Breast epithelium (tissue), 4 donors: ENCODE measurements around the gene FAS. TPM values are rescaled to one million over a fixed set of nuclear protein-coding genes. Genes with fewer than 3 reads are reported as not detected.

ENCODE experiments used
- DNase-seq, 2 donors: peaks; one replicate each; pipeline ENCODE4 v3.0.0-alpha.2; 2019; ENCODE audit warnings: low spot score in 2 of 2
- H3K27ac ChIP-seq, 2 donors: fragments of 200-600 bp; sonication (generic) in 1 of 2; one replicate each; pipeline ENCODE4 v1.5.1; 2016 to 2019; ENCODE audit warnings: mild to moderate bottlenecking in 1 of 2
- H3K27me3 ChIP-seq, 2 donors: fragments of 200-600 bp; sonication (generic) in 1 of 2; one replicate each; pipeline versions ENCODE4 v1.5.1 to v1.6.0; 2017 to 2019; ENCODE audit warnings: control low read depth in 1 of 2, mild to moderate bottlenecking in 1 of 2
- H3K36me3 ChIP-seq: fragments of 200-600 bp; one replicate; pipeline ENCODE4 v1.5.1; 2019
- H3K4me1 ChIP-seq, 2 donors: fragments of 200-600 bp; sonication (generic); one replicate each; pipeline ENCODE4 v1.5.1; 2016 to 2019; ENCODE audit warnings: control low read depth in 1 of 2
- H3K4me3 ChIP-seq, 3 donors: fragments of 200-600 bp; sonication (generic); 1 replicate in 2 of 3; 2 replicates in 1 of 3; pipeline ENCODE4 v1.5.1; 2016 to 2019; ENCODE audit warnings: mild to moderate bottlenecking in 3 of 3, moderate library complexity in 2 of 3
- H3K9me3 ChIP-seq, 2 donors: fragments of 200-600 bp; sonication (generic) in 1 of 2; one replicate each; pipeline ENCODE4 v1.5.1; 2016 to 2019; ENCODE audit warnings: control low read depth in 1 of 2
- CTCF ChIP-seq, 3 donors: fragments of 450-650 bp; IDR thresholded peaks; one replicate each; pipeline ENCODE4 v1.5.1; 2016 to 2017; ENCODE audit warnings: antibody characterized with exemption in 3 of 3, mild to moderate bottlenecking in 3 of 3, moderate library complexity in 3 of 3
- POLR2A ChIP-seq: fragments of 450-650 bp; IDR thresholded peaks from one replicate; pipeline ENCODE4 v1.6.1; 2016; ENCODE audit warnings: antibody characterized with exemption, mild to moderate bottlenecking, moderate library complexity
- POLR2AphosphoS5 ChIP-seq, 3 donors: sonication (generic); formaldehyde crosslinking; IDR thresholded peaks; one replicate each; pipeline ENCODE4 v1.6.1; 2017; ENCODE audit warnings: antibody characterized with exemption in 3 of 3
- intact Hi-C: fragments of 100-400 bp; cut with DNase I; formaldehyde crosslinking; loops from one replicate; pipeline ENCODE4 v1.15.1; 2023; ENCODE audit warnings: low total_unique reads
- total RNA-seq, 3 donors: library from RNA; depleted of rRNA; stranded (reverse); fragments of >200 nt; gene quantifications; one replicate each; pipeline ENCODE4 v1.1.0, GENCODE V29; 2016

Gene FAS
- total RNA-seq, 3 donors from 2014 or later = 26.9 to 51.5 (median 47.3) TPM

- TF ChIP-seq CTCF (IDR thresholded peaks at IDR 0.05) (no peak), POLR2A (no peak), POLR2AphosphoS5 (IDR thresholded peaks at IDR 0.05) (no peak)
- Histone ChIP-seq H3K4me3 (no peak overlapping the region), H3K27ac (peak overlapping the region; percentile 12 to 45), H3K9me3 (no peaks in the 10 kb centered on the region), H3K4me1 (no peaks in the 10 kb centered on the region), H3K36me3 (no peaks in the 10 kb centered on the region), H3K27me3 (no peaks in the 10 kb centered on the region)
- intact Hi-C loops = no loop called here
- peak in 1 of 2 donors; percentile 40 for DNase-seq
Observed at GRCh38 chr10:89042562-89042961, 52.0 kb downstream of the FAS start.

GRCh38 chr10:89043052-89043451 lies 52.5 kb downstream of the FAS start:
- no peak overlapping the region for H3K4me3 ChIP-seq
- no peaks in the 10 kb centered on the region for H3K27me3 ChIP-seq
- no peak for DNase-seq
- no peak for TF ChIP-seq POLR2A
- no peak for TF ChIP-seq POLR2AphosphoS5 (IDR thresholded peaks at IDR 0.05)
- TF ChIP-seq CTCF (IDR thresholded peaks at IDR 0.05) = no peak
- H3K36me3 ChIP-seq = no peaks in the 10 kb centered on the region
- no peaks in the 10 kb centered on the region for H3K9me3 ChIP-seq
- H3K27ac ChIP-seq = no peak overlapping the region
- intact Hi-C loops = no loop called here
- no peaks in the 10 kb centered on the region for H3K4me1 ChIP-seq

- Histone ChIP-seq H3K4me3 (no peak overlapping the region), H3K27ac (no peak overlapping the region), H3K4me1 (no peaks in the 10 kb centered on the region), H3K36me3 (no peaks in the 10 kb centered on the region), H3K9me3 (no peaks in the 10 kb centered on the region), H3K27me3 (no peaks in the 10 kb centered on the region)
- DNase-seq = no peak
- intact Hi-C loops = loop anchor here (5.0 kb wide), 1 partner anchor 360 kb away; no protein-coding TSS in a partner anchor
- TF ChIP-seq POLR2A (no peak), CTCF (IDR thresholded peaks at IDR 0.05) (no peak)
Observed at GRCh38 chr10:89047397-89047796, 56.8 kb downstream of the FAS start.

- Histone ChIP-seq H3K36me3 (no peaks in the 10 kb centered on the region), H3K4me1 (no peaks in the 10 kb centered on the region), H3K4me3 (no peak overlapping the region), H3K9me3 (no peaks in the 10 kb centered on the region), H3K27ac (no peak overlapping the region), H3K27me3 (no peaks in the 10 kb centered on the region)
- DNase-seq = no peak
- intact Hi-C loops = no loop called here
- TF ChIP-seq CTCF (IDR thresholded peaks at IDR 0.05) = no peak
- TF ChIP-seq POLR2A = no peak
- TF ChIP-seq POLR2AphosphoS5 (IDR thresholded peaks at IDR 0.05) = no peak
Observed at GRCh38 chr10:89051593-89051992, 61.0 kb downstream of the FAS start.

- no peak for TF ChIP-seq POLR2AphosphoS5 (IDR thresholded peaks at IDR 0.05)
- TF ChIP-seq CTCF (IDR thresholded peaks at IDR 0.05) = no peak
- no peak for TF ChIP-seq POLR2A
- Histone ChIP-seq H3K27ac (no peak overlapping the region), H3K4me3 (no peak overlapping the region), H3K9me3 (no peaks in the 10 kb centered on the region), H3K27me3 (no peaks in the 10 kb centered on the region), H3K36me3 (no peaks in the 10 kb centered on the region), H3K4me1 (no peaks in the 10 kb centered on the region)
- no peak for DNase-seq
- intact Hi-C loops = no loop called here
Observed at GRCh38 chr10:89053555-89053954, 63.0 kb downstream of the FAS start.
